ENCODE results near the gene TASOR2. TPM values are rescaled to one million over a fixed set of nuclear protein-coding genes. Genes with fewer than 3 reads are reported as not detected.

TASOR2 gene
- total and polyA plus RNA-seq, 2 donors (not counting 1 experiment from before 2014, with no cell fraction given) = 12.3 to 68.6 TPM

DNA sequence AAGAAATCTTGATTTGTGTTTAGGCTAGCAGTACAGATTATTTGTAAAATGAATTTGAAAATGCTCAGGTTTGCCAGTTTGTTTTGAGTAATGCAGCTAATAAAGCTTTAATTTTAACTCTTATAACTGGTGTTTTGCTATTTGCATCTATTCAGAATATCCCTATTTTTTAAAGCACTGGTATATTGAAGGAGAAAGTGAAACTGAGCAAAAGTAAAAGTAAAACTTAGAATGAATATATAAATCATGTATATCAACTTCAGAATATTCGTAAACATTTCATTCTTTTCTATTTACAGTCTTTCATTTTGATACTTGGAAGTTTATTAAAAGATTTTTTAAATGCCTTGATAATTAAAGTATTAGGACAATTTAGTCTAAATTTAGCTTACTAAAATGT, 26.2 kb downstream of the TASOR2 start:
- Histone ChIP-seq H3K4me3 (ENCODE audit: control extremely low read depth in 1 of 5, extremely low read depth in 1 of 5, insufficient read depth in 1 of 5, low read depth in 2 of 5, low read length in 4 of 5) (peak overlapping the region in 3 of 5 experiments; percentile 25 to 60 (median 26)), H3K79me2 (ENCODE audit: control insufficient read depth, insufficient read depth, low read length) (peaks cover 89% of the 10 kb centered on the region), H3K4me2 (replicated peaks; ENCODE audit: low read depth, low read length, poor library complexity, severe bottlenecking) (peak overlapping the region; percentile 69), H3K9ac (ENCODE audit: low read length) (peak overlapping the region; percentile 53), H3K27me3 (replicated peaks in 1 of 4; ENCODE audit: control extremely low read depth in 1 of 4, control insufficient read depth in 3 of 4, insufficient read depth in 4 of 4, low read length in 3 of 4) (no peaks in the 10 kb centered on the region), H3K4me1 (ENCODE audit: control insufficient read depth in 2 of 2, insufficient read depth in 2 of 2, low read length in 2 of 2) (peaks cover 4 to 27% of the 10 kb centered on the region in 2 donors), H2AFZ (ENCODE audit: insufficient read depth, low read depth, low read length, poor library complexity, severe bottlenecking) (no peak overlapping the region), H3K9me3 (ENCODE audit: control extremely low read depth in 1 of 3, control insufficient read depth in 2 of 3, insufficient read depth in 1 of 3, low read length in 2 of 3) (no peaks in the 10 kb centered on the region), H4K20me1 (ENCODE audit: control insufficient read depth, insufficient read depth, low read length, poor library complexity, severe bottlenecking) (peaks cover 6% of the 10 kb centered on the region), H3K27ac (ENCODE audit: low read length in 2 of 2) (peak overlapping the region in 1 of 2 donors; percentile 43), H3K36me3 (replicated peaks in 1 of 2; ENCODE audit: control extremely low read depth in 1 of 2, control insufficient read depth in 1 of 2, extremely low read depth in 1 of 2, insufficient read depth in 2 of 2, low read length in 1 of 2) (no peaks in the 10 kb centered on the region)
- Mint-ChIP-seq H3K4me1 (peaks cover 51% of the 10 kb centered on the region), H3K27me3 (no peaks in the 10 kb centered on the region), H3K9me3 (ENCODE audit: insufficient read depth) (no peaks in the 10 kb centered on the region), H3K4me3 (peak overlapping the region; percentile 17), H3K27ac (no peak overlapping the region)
- no peak for TF ChIP-seq EZH2 (IDR thresholded peaks at IDR 0.05; ENCODE audit: borderline replicate concordance, insufficient read depth, low read depth, low read length, poor library complexity, severe bottlenecking)
- TF ChIP-seq, protein P1, sequence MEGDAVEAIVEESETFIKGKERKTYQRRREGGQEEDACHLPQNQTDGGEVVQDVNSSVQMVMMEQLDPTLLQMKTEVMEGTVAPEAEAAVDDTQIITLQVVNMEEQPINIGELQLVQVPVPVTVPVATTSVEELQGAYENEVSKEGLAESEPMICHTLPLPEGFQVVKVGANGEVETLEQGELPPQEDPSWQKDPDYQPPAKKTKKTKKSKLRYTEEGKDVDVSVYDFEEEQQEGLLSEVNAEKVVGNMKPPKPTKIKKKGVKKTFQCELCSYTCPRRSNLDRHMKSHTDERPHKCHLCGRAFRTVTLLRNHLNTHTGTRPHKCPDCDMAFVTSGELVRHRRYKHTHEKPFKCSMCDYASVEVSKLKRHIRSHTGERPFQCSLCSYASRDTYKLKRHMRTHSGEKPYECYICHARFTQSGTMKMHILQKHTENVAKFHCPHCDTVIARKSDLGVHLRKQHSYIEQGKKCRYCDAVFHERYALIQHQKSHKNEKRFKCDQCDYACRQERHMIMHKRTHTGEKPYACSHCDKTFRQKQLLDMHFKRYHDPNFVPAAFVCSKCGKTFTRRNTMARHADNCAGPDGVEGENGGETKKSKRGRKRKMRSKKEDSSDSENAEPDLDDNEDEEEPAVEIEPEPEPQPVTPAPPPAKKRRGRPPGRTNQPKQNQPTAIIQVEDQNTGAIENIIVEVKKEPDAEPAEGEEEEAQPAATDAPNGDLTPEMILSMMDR (IDR thresholded peaks at IDR 0.05) = no peak
- no CpG with 5 or more reads among the region's 1 CpG for WGBS (ENCODE audit: insufficient coverage)
- ATAC-seq (ENCODE audit: low read depth) = no peak
- CTCF ChIA-PET = interaction anchor here (0.5 to 1.2 kb wide), 3 partner anchors 14 to 434 kb away, joined by 3 read pairs; no protein-coding TSS in a partner anchor
- no peak for DNase-seq
- POLR2A ChIA-PET = no interaction called here
- intact Hi-C loops (cut with micrococcal nuclease) = loop anchor here (2.0 kb wide), 1 partner anchor 26 kb away; the partner anchor contains the start of gene TASOR2

- intact Hi-C loops (cut with micrococcal nuclease) = loop anchor here (2.0 kb wide), 1 partner anchor 27 kb away; the partner anchor contains the start of gene TASOR2
- Histone ChIP-seq H3K79me2 (ENCODE audit: control insufficient read depth, insufficient read depth, low read length) (peaks cover 89% of the 10 kb centered on the region), H4K20me1 (ENCODE audit: control insufficient read depth, insufficient read depth, low read length, poor library complexity, severe bottlenecking) (peaks cover 6% of the 10 kb centered on the region), H2AFZ (ENCODE audit: insufficient read depth, low read depth, low read length, poor library complexity, severe bottlenecking) (peak overlapping the region; percentile 9), H3K36me3 (replicated peaks in 1 of 2; ENCODE audit: control extremely low read depth in 1 of 2, control insufficient read depth in 1 of 2, extremely low read depth in 1 of 2, insufficient read depth in 2 of 2, low read length in 1 of 2) (no peaks in the 10 kb centered on the region), H3K4me3 (ENCODE audit: control extremely low read depth in 1 of 5, extremely low read depth in 1 of 5, insufficient read depth in 1 of 5, low read depth in 2 of 5, low read length in 4 of 5) (peak overlapping the region in 1 of 5 experiments; percentile 60), H3K9ac (ENCODE audit: low read length) (peak overlapping the region; percentile 53), H3K4me2 (replicated peaks; ENCODE audit: low read depth, low read length, poor library complexity, severe bottlenecking) (peak overlapping the region; percentile 69), H3K9me3 (ENCODE audit: control extremely low read depth in 1 of 3, control insufficient read depth in 2 of 3, insufficient read depth in 1 of 3, low read length in 2 of 3) (no peaks in the 10 kb centered on the region), H3K27ac (ENCODE audit: low read length in 2 of 2) (peak overlapping the region in 1 of 2 donors; percentile 43), H3K4me1 (ENCODE audit: control insufficient read depth in 2 of 2, insufficient read depth in 2 of 2, low read length in 2 of 2) (peaks cover 4 to 27% of the 10 kb centered on the region in 2 donors), H3K27me3 (replicated peaks in 1 of 4; ENCODE audit: control extremely low read depth in 1 of 4, control insufficient read depth in 3 of 4, insufficient read depth in 4 of 4, low read length in 3 of 4) (no peaks in the 10 kb centered on the region)
- Mint-ChIP-seq H3K27me3 (no peaks in the 10 kb centered on the region), H3K4me1 (peaks cover 50% of the 10 kb centered on the region), H3K4me3 (peak overlapping the region; percentile 58), H3K27ac (no peak overlapping the region), H3K9me3 (ENCODE audit: insufficient read depth) (no peaks in the 10 kb centered on the region)
- no CpG with 5 or more reads among the region's 4 CpGs for WGBS (ENCODE audit: insufficient coverage)
- no peak for DNase-seq
- CTCF ChIA-PET = interaction anchor here (0.6 to 1.2 kb wide), 3 partner anchors 15 to 346 kb away, joined by 3 read pairs; no protein-coding TSS in a partner anchor
- POLR2A ChIA-PET = no interaction called here
- no peak for TF ChIP-seq EZH2 (IDR thresholded peaks at IDR 0.05; ENCODE audit: borderline replicate concordance, insufficient read depth, low read depth, low read length, poor library complexity, severe bottlenecking)
- TF ChIP-seq, protein P1 (IDR thresholded peaks at IDR 0.05) = no peak
- no peak for ATAC-seq (ENCODE audit: low read depth)
These were observed 27.0 kb downstream of the TASOR2 start for GRCh38 chr10:5711642-5712041.

All from B cell (primary cell).